Esophagus muscularis mucosa (tissue), 4 donors: ENCODE data around the gene KIR2DL4. TPM values are rescaled to one million over a fixed set of nuclear protein-coding genes. Genes with fewer than 3 reads are reported as not detected.

Experiments
- DNase-seq: peaks from one replicate; pipeline ENCODE4 v3.0.0-alpha.2; 2017; ENCODE audit errors: extremely low spot score
- H3K27ac ChIP-seq, 4 donors: fragments of 200-600 bp; sonication (generic); replicated peaks in 1 of 4; 1 replicate in 3 of 4; 2 replicates in 1 of 4; pipeline ENCODE4 v1.5.1; 2016 to 2019; ENCODE audit warnings: mild to moderate bottlenecking in 1 of 4
- H3K27me3 ChIP-seq, 4 donors: fragments of 200-600 bp; sonication (generic); one replicate each; pipeline versions ENCODE4 v1.5.1 to v1.6.0; 2016 to 2019
- H3K36me3 ChIP-seq, 4 donors: fragments of 200-600 bp; sonication (generic); one replicate each; pipeline ENCODE4 v1.5.1; 2016 to 2019
- H3K4me1 ChIP-seq, 4 donors: fragments of 200-600 bp; sonication (generic); one replicate each; pipeline ENCODE4 v1.5.1; 2016 to 2019
- H3K4me3 ChIP-seq, 4 donors: fragments of 200-600 bp; sonication (generic); 1 replicate in 2 of 4; 2 replicates in 2 of 4; pipeline ENCODE4 v1.5.1; 2016 to 2019; ENCODE audit warnings: mild to moderate bottlenecking in 4 of 4, moderate library complexity in 1 of 4
- H3K9me3 ChIP-seq, 4 donors: fragments of 200-600 bp; sonication (generic); 1 replicate in 3 of 4; 2 replicates in 1 of 4; pipeline ENCODE4 v1.5.1; 2016 to 2019
- CTCF ChIP-seq, 3 experiments: fragments of 200-600 bp in 2 of 3; fragments of 450-650 bp in 1 of 3; sonication (generic) in 2 of 3; IDR thresholded peaks; one replicate each; pipeline ENCODE4 v1.5.1; 2017 to 2019; ENCODE audit warnings: antibody characterized with exemption in 3 of 3, mild to moderate bottlenecking in 2 of 3, moderate library complexity in 1 of 3
- EP300 ChIP-seq: sonication (generic); formaldehyde crosslinking; IDR thresholded peaks from one replicate; pipeline ENCODE4 v1.6.1; 2017; ENCODE audit warnings: antibody characterized with exemption
- POLR2A ChIP-seq: fragments of 450-650 bp; IDR thresholded peaks from one replicate; pipeline ENCODE4 v1.6.1; 2017; ENCODE audit warnings: antibody characterized with exemption, moderate library complexity, mild to moderate bottlenecking, low read depth
- POLR2AphosphoS5 ChIP-seq, 2 donors: sonication (generic); formaldehyde crosslinking; IDR thresholded peaks; one replicate each; pipeline ENCODE4 v1.6.1; 2017; ENCODE audit warnings: antibody characterized with exemption in 2 of 2
- WGBS: methylation state at CpG from one replicate; pipeline ENCODE4 v1.1.5; 2018; 5-methylcytosine and 5-hydroxymethylcytosine counted together
- intact Hi-C: fragments of 100-400 bp; cut with DNase I; formaldehyde crosslinking; loops from one replicate; pipeline ENCODE4 v1.15.1; 2023
- total RNA-seq, 4 donors: library from RNA; depleted of rRNA; stranded (reverse); fragments of >200 nt; gene quantifications; one replicate each; pipeline versions ENCODE4 v1.1.0 to v1.2.1, GENCODE V29; 2016

KIR2DL4 gene
- total RNA-seq, 4 donors from 2014 or later: not detected

GRCh38 chr19:54792814-54793213 is 10.6 kb upstream of the KIR2DL4 start:
- TF ChIP-seq EP300 (no peak), POLR2AphosphoS5 (IDR thresholded peaks at IDR 0.05) (no peak), POLR2A (no peak), CTCF (IDR thresholded peaks at IDR 0.05) (no peak)
- Histone ChIP-seq H3K4me3 (peak overlapping the region; percentile 13 to 29 (median 20)), H3K27ac (no peak overlapping the region), H3K9me3 (no peaks in the 10 kb centered on the region), H3K36me3 (no peaks in the 10 kb centered on the region), H3K27me3 (peaks cover 0 to 15% (median 0%) of the 10 kb centered on the region in 4 donors), H3K4me1 (no peaks in the 10 kb centered on the region)
- WGBS: 62% methylated on average over 8 of the region's 8 CpGs
- intact Hi-C loops: no loop called here
- no peak for DNase-seq

GRCh38 chr19:54795758-54796157 is 7.7 kb upstream of the KIR2DL4 start:
- Histone ChIP-seq H3K4me1 (no peaks in the 10 kb centered on the region), H3K27ac (no peak overlapping the region), H3K9me3 (peaks cover 0 to 6% (median 0%) of the 10 kb centered on the region in 4 donors), H3K4me3 (no peak overlapping the region), H3K36me3 (no peaks in the 10 kb centered on the region), H3K27me3 (peaks cover 0 to 16% (median 0%) of the 10 kb centered on the region in 4 donors)
- TF ChIP-seq POLR2A: no peak
- TF ChIP-seq EP300: no peak
- no peak for TF ChIP-seq CTCF (IDR thresholded peaks at IDR 0.05)
- no peak for TF ChIP-seq POLR2AphosphoS5 (IDR thresholded peaks at IDR 0.05)
- intact Hi-C loops: no loop called here
- no peak for DNase-seq
- WGBS: 52% methylated on average over 1 of the region's 1 CpG

DNA sequence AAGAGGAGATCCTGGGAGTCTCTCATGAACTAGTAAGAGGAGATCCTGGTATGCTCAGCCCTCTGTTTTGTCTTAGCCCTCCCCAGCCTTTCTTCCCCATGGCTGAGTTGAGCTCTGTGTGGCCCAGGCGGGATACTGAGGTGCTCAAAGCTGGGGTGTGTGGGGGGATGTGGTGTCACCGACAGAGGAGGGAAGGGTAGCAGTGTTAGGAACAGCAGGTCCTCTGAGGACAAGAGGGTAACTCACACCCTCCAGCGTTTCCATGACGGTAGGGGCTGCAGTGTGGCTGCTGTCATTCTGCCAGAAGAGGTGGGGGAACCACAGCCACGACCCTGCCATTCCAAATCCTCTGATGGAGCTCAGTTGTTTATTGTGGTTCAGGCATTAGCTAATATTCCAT is 691 bp downstream of the KIR2DL4 start:
- peak; percentile 42 for DNase-seq
- Histone ChIP-seq H3K27ac (no peak overlapping the region), H3K27me3 (peaks cover 0 to 30% (median 0%) of the 10 kb centered on the region in 4 donors), H3K9me3 (peaks cover 0 to 6% (median 0%) of the 10 kb centered on the region in 4 donors), H3K4me3 (no peak overlapping the region), H3K4me1 (no peaks in the 10 kb centered on the region), H3K36me3 (no peaks in the 10 kb centered on the region)
- TF ChIP-seq CTCF (IDR thresholded peaks at IDR 0.05): no peak
- TF ChIP-seq POLR2A: no peak
- no peak for TF ChIP-seq EP300
- no peak for TF ChIP-seq POLR2AphosphoS5 (IDR thresholded peaks at IDR 0.05)
- intact Hi-C loops: no loop called here
- WGBS: 50% methylated on average over 5 of the region's 5 CpGs

DNA sequence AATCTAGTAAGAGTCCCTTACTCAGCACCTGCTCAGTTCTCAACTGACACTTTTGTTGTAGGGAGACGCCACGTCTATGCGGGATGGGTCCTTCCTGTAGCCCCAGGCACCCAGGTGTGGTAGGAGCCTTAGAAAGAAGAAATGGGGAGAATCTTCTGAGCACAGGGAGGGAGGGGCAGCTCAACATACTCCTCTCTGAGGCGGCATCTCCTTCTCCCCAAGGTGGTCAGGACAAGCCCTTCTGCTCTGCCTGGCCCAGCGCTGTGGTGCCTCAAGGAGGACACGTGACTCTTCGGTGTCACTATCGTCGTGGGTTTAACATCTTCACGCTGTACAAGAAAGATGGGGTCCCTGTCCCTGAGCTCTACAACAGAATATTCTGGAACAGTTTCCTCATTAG is 1.2 kb downstream of the KIR2DL4 start:
- H3K9me3 ChIP-seq: peaks cover 0 to 3% (median 0%) of the 10 kb centered on the region in 4 donors
- 91% methylated on average over 10 of the region's 10 CpGs for WGBS
- peaks cover 0 to 30% (median 0%) of the 10 kb centered on the region in 4 donors for H3K27me3 ChIP-seq
- no peak overlapping the region for H3K4me3 ChIP-seq
- no peaks in the 10 kb centered on the region for H3K4me1 ChIP-seq
- H3K27ac ChIP-seq: no peak overlapping the region
- H3K36me3 ChIP-seq: no peaks in the 10 kb centered on the region
- no peak for TF ChIP-seq EP300
- TF ChIP-seq POLR2A: no peak
- no peak for TF ChIP-seq POLR2AphosphoS5 (IDR thresholded peaks at IDR 0.05)
- TF ChIP-seq CTCF (IDR thresholded peaks at IDR 0.05): no peak
- intact Hi-C loops: no loop called here
- DNase-seq: peak; percentile 5
